ENCODE data around the gene CPED1. TPM values are rescaled to one million over a fixed set of nuclear protein-coding genes. Genes with fewer than 3 reads are reported as not detected.

CPED1 gene
- total and polyA plus RNA-seq, 2 experiments from 2014 or later: 0.17 to 0.47 TPM

DNA sequence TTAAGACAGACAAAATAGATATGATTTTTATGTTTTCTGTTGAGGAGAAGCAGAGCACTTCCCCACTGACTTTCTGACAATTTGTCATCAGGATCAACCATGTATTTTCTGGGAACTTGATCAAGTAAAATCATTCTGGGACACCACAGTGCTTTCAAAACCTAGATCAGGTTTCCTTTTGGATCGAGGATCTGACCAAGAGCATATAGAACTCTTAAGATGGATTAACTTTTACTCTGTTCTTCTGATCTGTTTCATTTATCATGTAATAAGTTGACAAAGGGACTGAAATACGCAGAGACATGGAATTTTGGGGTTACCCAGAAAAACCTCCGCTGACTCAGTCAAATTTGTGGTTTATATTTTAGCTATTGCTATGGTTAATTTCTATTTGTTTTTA, 204.3 kb downstream of the CPED1 start:
- no peak for TF ChIP-seq POLR2AphosphoS5 (IDR thresholded peaks at IDR 0.05; ENCODE audit: low read depth)
- TF ChIP-seq EZH2 (IDR thresholded peaks at IDR 0.05; ENCODE audit: low read depth, unreplicated experiment): no peak
- no peak for TF ChIP-seq CREB1 (CRISPR knock-in tag; IDR thresholded peaks at IDR 0.05; ENCODE audit: low read depth)
- TF ChIP-seq, protein P1, sequence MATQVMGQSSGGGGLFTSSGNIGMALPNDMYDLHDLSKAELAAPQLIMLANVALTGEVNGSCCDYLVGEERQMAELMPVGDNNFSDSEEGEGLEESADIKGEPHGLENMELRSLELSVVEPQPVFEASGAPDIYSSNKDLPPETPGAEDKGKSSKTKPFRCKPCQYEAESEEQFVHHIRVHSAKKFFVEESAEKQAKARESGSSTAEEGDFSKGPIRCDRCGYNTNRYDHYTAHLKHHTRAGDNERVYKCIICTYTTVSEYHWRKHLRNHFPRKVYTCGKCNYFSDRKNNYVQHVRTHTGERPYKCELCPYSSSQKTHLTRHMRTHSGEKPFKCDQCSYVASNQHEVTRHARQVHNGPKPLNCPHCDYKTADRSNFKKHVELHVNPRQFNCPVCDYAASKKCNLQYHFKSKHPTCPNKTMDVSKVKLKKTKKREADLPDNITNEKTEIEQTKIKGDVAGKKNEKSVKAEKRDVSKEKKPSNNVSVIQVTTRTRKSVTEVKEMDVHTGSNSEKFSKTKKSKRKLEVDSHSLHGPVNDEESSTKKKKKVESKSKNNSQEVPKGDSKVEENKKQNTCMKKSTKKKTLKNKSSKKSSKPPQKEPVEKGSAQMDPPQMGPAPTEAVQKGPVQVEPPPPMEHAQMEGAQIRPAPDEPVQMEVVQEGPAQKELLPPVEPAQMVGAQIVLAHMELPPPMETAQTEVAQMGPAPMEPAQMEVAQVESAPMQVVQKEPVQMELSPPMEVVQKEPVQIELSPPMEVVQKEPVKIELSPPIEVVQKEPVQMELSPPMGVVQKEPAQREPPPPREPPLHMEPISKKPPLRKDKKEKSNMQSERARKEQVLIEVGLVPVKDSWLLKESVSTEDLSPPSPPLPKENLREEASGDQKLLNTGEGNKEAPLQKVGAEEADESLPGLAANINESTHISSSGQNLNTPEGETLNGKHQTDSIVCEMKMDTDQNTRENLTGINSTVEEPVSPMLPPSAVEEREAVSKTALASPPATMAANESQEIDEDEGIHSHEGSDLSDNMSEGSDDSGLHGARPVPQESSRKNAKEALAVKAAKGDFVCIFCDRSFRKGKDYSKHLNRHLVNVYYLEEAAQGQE (IDR thresholded peaks at IDR 0.05; ENCODE audit: unreplicated experiment): no peak
- no peak for TF ChIP-seq ZNF114 (CRISPR knock-in tag; IDR thresholded peaks at IDR 0.05)
- TF ChIP-seq ETS1 (IDR thresholded peaks at IDR 0.05): no peak
- TF ChIP-seq ZNF331 (CRISPR knock-in tag; IDR thresholded peaks at IDR 0.05; ENCODE audit: low read depth): no peak
- TF ChIP-seq, protein P2, sequence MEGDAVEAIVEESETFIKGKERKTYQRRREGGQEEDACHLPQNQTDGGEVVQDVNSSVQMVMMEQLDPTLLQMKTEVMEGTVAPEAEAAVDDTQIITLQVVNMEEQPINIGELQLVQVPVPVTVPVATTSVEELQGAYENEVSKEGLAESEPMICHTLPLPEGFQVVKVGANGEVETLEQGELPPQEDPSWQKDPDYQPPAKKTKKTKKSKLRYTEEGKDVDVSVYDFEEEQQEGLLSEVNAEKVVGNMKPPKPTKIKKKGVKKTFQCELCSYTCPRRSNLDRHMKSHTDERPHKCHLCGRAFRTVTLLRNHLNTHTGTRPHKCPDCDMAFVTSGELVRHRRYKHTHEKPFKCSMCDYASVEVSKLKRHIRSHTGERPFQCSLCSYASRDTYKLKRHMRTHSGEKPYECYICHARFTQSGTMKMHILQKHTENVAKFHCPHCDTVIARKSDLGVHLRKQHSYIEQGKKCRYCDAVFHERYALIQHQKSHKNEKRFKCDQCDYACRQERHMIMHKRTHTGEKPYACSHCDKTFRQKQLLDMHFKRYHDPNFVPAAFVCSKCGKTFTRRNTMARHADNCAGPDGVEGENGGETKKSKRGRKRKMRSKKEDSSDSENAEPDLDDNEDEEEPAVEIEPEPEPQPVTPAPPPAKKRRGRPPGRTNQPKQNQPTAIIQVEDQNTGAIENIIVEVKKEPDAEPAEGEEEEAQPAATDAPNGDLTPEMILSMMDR (conservative IDR thresholded peaks at IDR 0.05; ENCODE audit: low read depth in 2 of 2): no peak
- TF ChIP-seq JUNB (IDR thresholded peaks at IDR 0.05; ENCODE audit: unreplicated experiment): no peak
- no peaks in the 10 kb centered on the region for H3K36me3 ChIP-seq (ENCODE audit: insufficient read depth)
- no peaks in the 10 kb centered on the region for H3K4me1 ChIP-seq (ENCODE audit: insufficient read depth)
- Mint-ChIP-seq H3K36me3 (ENCODE audit: low read depth) (no peaks in the 10 kb centered on the region), H3K9me3 (no peaks in the 10 kb centered on the region), H3K27me3 (ENCODE audit: insufficient read depth, low read depth, poor library complexity) (no peaks in the 10 kb centered on the region), H3K27ac (no peak overlapping the region), H3K4me1 (no peaks in the 10 kb centered on the region), H3K4me3 (no peak overlapping the region)
- no peak overlapping the region for H3K27ac ChIP-seq (ENCODE audit: low read depth)
- H3K4me2 ChIP-seq: no peak overlapping the region
- DNase-seq (ENCODE audit: low spot score) (no peak), ATAC-seq (no peak)
- H4K20me1 ChIP-seq (replicated peaks; ENCODE audit: insufficient read depth): no peaks in the 10 kb centered on the region
- H2AFZ ChIP-seq: no peak overlapping the region
- no peaks in the 10 kb centered on the region for H3K79me2 ChIP-seq (replicated peaks; ENCODE audit: insufficient read depth)
- no peaks in the 10 kb centered on the region for H3K27me3 ChIP-seq (ENCODE audit: insufficient read depth)
- no peak overlapping the region for H3K4me3 ChIP-seq
- no peaks in the 10 kb centered on the region for H3F3A ChIP-seq (replicated peaks; ENCODE audit: low read depth)
- no peaks in the 10 kb centered on the region for H3K9me2 ChIP-seq (ENCODE audit: insufficient read depth)

- no peak for DNase-seq (ENCODE audit: low spot score)
- no peak overlapping the region for H3K4me2 ChIP-seq
- no peaks in the 10 kb centered on the region for H3F3A ChIP-seq (replicated peaks; ENCODE audit: low read depth)
- Mint-ChIP-seq H3K9me3 (no peaks in the 10 kb centered on the region), H3K4me3 (no peak overlapping the region), H3K27me3 (ENCODE audit: insufficient read depth, low read depth, poor library complexity) (no peaks in the 10 kb centered on the region), H3K27ac (no peak overlapping the region), H3K4me1 (no peaks in the 10 kb centered on the region), H3K36me3 (ENCODE audit: low read depth) (no peaks in the 10 kb centered on the region)
- ATAC-seq: no peak
- no peaks in the 10 kb centered on the region for H4K20me1 ChIP-seq (replicated peaks; ENCODE audit: insufficient read depth)
- H2AFZ ChIP-seq: no peak overlapping the region
- no peak overlapping the region for H3K27ac ChIP-seq (ENCODE audit: low read depth)
- H3K9me2 ChIP-seq (ENCODE audit: insufficient read depth): no peaks in the 10 kb centered on the region
- no peaks in the 10 kb centered on the region for H3K4me1 ChIP-seq (ENCODE audit: insufficient read depth)
- no peaks in the 10 kb centered on the region for H3K36me3 ChIP-seq (ENCODE audit: insufficient read depth)
- no peaks in the 10 kb centered on the region for H3K27me3 ChIP-seq (ENCODE audit: insufficient read depth)
- no peaks in the 10 kb centered on the region for H3K79me2 ChIP-seq (replicated peaks; ENCODE audit: insufficient read depth)
- H3K4me3 ChIP-seq: no peak overlapping the region
- TF ChIP-seq POLR2AphosphoS5 (IDR thresholded peaks at IDR 0.05; ENCODE audit: low read depth) (no peak), NANOG (IDR thresholded peaks at IDR 0.05; ENCODE audit: borderline replicate concordance) (no peak), ETS1 (IDR thresholded peaks at IDR 0.05) (no peak)
Observed at GRCh38 chr7:121195010-121195409, 206.5 kb downstream of the CPED1 start.

Data from GM23338 (cell line).